ENCODE results near the gene GPD2.

The GPD2 gene

DNA sequence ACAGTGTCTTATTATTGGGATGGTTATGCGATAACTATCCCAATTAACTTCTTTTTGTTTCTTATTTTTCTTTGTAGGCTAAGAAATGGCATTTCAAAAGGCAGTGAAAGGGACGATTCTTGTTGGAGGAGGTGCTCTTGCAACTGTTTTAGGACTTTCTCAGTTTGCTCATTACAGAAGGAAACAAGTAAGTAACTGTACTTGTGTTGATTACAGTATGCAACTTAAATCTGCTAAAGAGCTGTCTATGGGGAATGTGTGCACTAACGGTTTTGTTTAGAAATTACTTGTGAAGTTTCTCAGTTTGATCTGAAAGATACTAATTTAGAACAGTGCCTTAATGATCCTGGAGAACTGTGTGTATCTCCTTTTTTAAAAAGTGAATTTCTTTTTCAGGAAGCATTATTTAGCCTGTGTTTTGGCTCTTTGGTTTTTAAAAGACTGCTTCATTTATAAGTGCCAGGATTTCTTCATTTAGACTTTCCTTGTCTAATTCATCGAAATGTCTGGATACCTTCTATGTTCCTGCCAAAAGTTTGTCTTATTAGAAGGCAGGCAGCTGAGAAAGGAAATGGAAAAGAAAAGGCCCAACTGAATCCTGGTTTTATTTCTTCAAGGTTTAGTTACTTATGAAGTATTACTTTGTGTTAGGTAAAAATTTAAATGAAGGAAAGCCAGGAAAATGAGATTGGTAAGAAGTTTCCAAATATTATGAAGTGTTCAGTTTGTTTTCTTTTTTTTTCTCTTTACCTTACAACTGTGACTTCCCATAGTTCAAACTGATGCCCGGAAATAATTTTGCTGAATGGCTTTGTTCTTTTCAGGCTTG is 40.1 kb downstream of the GPD2 start:
- no peak overlapping the region for H3K9ac ChIP-seq (ENCODE audit: insufficient read length)

DNA sequence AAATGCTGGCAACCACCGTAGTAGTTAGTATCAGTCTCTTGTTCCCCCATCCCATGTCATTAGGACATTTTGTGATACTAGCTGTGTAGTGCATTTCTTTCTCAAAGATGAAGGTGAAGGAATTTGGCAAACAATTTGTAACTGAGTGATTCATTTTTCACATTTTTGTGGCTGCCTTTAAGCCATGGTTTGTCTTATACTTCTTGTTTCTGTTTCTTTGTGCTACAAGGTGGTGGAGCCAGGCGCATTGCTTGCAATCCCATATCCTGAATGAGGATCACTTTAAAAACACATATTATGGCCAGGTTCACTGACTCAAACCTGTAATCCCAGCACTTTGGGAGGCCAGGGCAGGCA is 40.6 kb downstream of the GPD2 start:
- H3K9me3 ChIP-seq (ENCODE audit: low read depth, low read length), result no peaks in the 10 kb centered on the region
- no peak overlapping the region for H3K4me3 ChIP-seq
- DNase-seq (ENCODE audit: low read depth, low spot score), result no peak
- no peak for TF ChIP-seq FOXP2 (optimal IDR thresholded peaks at IDR 0.05; ENCODE audit: control extremely low read depth, extremely low read length, insufficient read depth)
- no peak for TF ChIP-seq EZH2 (IDR thresholded peaks at IDR 0.05)
- no peak for TF ChIP-seq POLR2AphosphoS5 (IDR thresholded peaks at IDR 0.05; ENCODE audit: borderline replicate concordance, low read depth, low read length)
- peak overlapping the region; percentile 11; the same call in 1 of the 2 replicates for H3K27ac ChIP-seq
- no peaks in the 10 kb centered on the region for H3K36me3 ChIP-seq (ENCODE audit: insufficient read depth, low read length)
- H3K9ac ChIP-seq (ENCODE audit: insufficient read length), result no peak overlapping the region

More for the DNA sequence above, 40.1 kb downstream of the GPD2 start:
- no peak for DNase-seq (ENCODE audit: low read depth, low spot score)
- TF ChIP-seq POLR2AphosphoS5 (IDR thresholded peaks at IDR 0.05; ENCODE audit: borderline replicate concordance, low read depth, low read length) (no peak), EZH2 (IDR thresholded peaks at IDR 0.05) (no peak), FOXP2 (optimal IDR thresholded peaks at IDR 0.05; ENCODE audit: control extremely low read depth, extremely low read length, insufficient read depth) (no peak)
- Histone ChIP-seq H3K36me3 (ENCODE audit: insufficient read depth, low read length) (no peaks in the 10 kb centered on the region), H3K27ac (peak overlapping the region; percentile 11; the same call in 1 of the 2 replicates), H3K9me3 (ENCODE audit: low read depth, low read length) (no peaks in the 10 kb centered on the region), H3K4me3 (no peak overlapping the region)

DNA sequence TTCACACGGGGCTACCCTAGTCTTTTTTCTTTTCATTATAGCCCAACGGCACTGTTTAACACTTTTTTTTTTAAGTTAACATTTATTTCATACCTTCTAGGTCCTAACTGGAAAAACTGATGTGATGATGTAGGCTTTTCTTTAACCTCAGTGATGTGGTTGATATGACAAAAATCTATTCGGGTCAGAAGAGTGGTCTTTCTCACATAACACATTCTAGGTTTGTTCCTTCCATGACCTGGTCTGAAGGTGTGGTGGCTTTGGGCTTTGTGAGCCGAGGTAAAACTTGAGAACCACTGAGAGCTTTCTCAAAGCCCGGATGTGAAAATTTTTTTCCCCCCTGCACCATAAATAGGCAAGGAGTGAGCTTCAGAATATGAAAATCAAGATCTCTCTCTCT is 44.2 kb downstream of the GPD2 start:
- no peak overlapping the region for H3K4me3 ChIP-seq
- H3K9me3 ChIP-seq (ENCODE audit: low read depth, low read length), result no peaks in the 10 kb centered on the region
- H3K9ac ChIP-seq (ENCODE audit: insufficient read length), result no peak overlapping the region
- TF ChIP-seq POLR2AphosphoS5 (IDR thresholded peaks at IDR 0.05; ENCODE audit: borderline replicate concordance, low read depth, low read length), result no peak
- no peak for TF ChIP-seq EZH2 (IDR thresholded peaks at IDR 0.05)
- no peak for TF ChIP-seq FOXP2 (optimal IDR thresholded peaks at IDR 0.05; ENCODE audit: control extremely low read depth, extremely low read length, insufficient read depth)
- H3K27ac ChIP-seq, result no peak overlapping the region
- DNase-seq (ENCODE audit: low read depth, low spot score), result no peak
- H3K36me3 ChIP-seq (ENCODE audit: insufficient read depth, low read length), result no peaks in the 10 kb centered on the region

DNA sequence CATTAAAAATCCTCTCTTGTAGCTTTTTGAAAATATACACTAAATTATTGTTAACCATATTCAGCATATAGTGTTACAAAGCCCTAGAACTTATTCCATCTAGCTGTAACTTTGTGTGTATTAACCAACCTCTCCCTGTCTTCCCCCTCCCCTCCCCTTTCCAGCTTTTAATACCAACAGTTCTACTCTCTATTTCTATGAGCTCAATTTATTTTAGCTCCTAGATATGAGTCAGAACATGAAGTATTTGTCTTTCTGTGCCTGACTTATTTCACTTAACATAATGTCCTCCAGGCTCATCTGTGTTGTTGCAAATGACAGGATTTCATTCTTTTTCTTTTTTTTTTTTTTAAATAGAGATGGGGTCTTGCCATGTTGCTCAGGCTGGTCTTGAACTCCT is 45.1 kb downstream of the GPD2 start:
- H3K9ac ChIP-seq (ENCODE audit: insufficient read length), result no peak overlapping the region
- H3K36me3 ChIP-seq (ENCODE audit: insufficient read depth, low read length), result no peaks in the 10 kb centered on the region
- H3K27ac ChIP-seq, result no peak overlapping the region
- no peaks in the 10 kb centered on the region for H3K9me3 ChIP-seq (ENCODE audit: low read depth, low read length)
- no peak for TF ChIP-seq FOXP2 (optimal IDR thresholded peaks at IDR 0.05; ENCODE audit: control extremely low read depth, extremely low read length, insufficient read depth)
- no peak for TF ChIP-seq EZH2 (IDR thresholded peaks at IDR 0.05)
- TF ChIP-seq POLR2AphosphoS5 (IDR thresholded peaks at IDR 0.05; ENCODE audit: borderline replicate concordance, low read depth, low read length), result no peak
- no peak for DNase-seq (ENCODE audit: low read depth, low spot score)
- H3K4me3 ChIP-seq, result no peak overlapping the region

DNA sequence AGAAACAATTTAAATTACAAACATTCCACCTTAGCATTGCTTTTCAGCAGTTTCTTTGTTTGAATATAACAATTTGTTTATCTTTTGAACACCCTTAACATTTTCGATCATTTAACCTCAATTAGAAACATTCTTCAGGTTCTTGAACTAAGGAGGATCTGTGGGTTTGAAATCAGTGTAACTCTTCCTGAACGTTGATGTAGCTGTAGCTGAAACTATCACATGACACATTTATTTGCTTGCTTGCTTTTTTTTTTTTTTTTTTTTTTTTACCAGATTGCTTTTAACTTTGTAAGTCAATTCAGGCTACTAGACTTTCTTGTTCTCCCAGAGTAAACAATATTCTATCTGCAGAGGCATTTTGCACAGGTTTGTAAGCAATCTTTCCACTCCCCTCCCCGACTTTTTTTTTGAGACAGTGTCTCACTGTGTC is 47.6 kb downstream of the GPD2 start:
- Histone ChIP-seq H3K27ac (peak overlapping the region; percentile 30; the same call in 1 of the 2 replicates), H3K9ac (ENCODE audit: insufficient read length) (no peak overlapping the region), H3K36me3 (ENCODE audit: insufficient read depth, low read length) (no peaks in the 10 kb centered on the region), H3K4me3 (0 out of 2 replicates have a peak overlapping the region, but pooled peaks have one; percentile 3), H3K9me3 (ENCODE audit: low read depth, low read length) (no peaks in the 10 kb centered on the region)
- DNase-seq (ENCODE audit: low read depth, low spot score), result no peak
- TF ChIP-seq EZH2 (IDR thresholded peaks at IDR 0.05) (no peak), FOXP2 (optimal IDR thresholded peaks at IDR 0.05; ENCODE audit: control extremely low read depth, extremely low read length, insufficient read depth) (no peak), POLR2AphosphoS5 (IDR thresholded peaks at IDR 0.05; ENCODE audit: borderline replicate concordance, low read depth, low read length) (no peak)

DNA sequence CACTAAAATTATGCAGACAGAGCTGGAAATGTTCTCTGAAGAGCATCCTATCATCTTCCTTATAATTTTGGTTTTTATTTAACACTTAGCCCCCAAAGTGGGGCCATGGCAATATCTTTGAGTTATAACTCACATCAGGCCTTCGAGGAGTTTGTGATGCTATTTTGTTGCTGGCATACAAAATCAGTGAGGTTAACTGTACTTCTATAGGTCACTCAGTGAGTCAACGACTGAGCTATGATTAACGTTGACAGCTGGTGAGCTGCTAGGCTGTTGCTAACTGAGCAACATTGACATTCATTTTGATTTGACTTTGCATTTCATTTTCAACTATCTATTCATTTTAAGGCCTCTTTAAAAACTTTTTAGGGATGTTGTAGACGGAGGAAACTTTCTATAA is 50.0 kb downstream of the GPD2 start:
- Histone ChIP-seq H3K4me3 (no peak overlapping the region), H3K27ac (no peak overlapping the region), H3K9ac (ENCODE audit: insufficient read length) (no peak overlapping the region), H3K9me3 (ENCODE audit: low read depth, low read length) (no peaks in the 10 kb centered on the region), H3K36me3 (ENCODE audit: insufficient read depth, low read length) (no peaks in the 10 kb centered on the region)
- TF ChIP-seq FOXP2 (optimal IDR thresholded peaks at IDR 0.05; ENCODE audit: control extremely low read depth, extremely low read length, insufficient read depth) (no peak), POLR2AphosphoS5 (IDR thresholded peaks at IDR 0.05; ENCODE audit: borderline replicate concordance, low read depth, low read length) (no peak), EZH2 (IDR thresholded peaks at IDR 0.05) (no peak)
- no peak for DNase-seq (ENCODE audit: low read depth, low spot score)

DNA sequence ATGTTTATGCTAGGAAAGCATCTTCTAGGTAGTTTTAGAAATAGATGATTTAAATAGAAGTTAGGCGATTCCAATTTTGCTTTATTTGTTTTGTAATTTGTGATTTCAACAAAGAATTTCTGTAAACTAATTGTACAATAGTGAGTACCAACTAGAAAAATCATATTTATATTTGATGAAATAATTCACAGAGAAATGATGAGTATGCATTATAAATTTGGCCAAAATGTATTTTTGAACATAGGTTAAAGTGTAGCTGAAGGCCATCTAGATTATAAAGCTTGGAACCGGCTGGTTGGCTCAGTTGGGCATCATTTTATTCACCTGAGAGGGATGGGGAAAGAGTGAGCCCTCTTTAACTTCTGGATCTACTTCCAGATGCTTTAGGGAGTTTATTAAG is 50.4 kb downstream of the GPD2 start:
- H3K36me3 ChIP-seq (ENCODE audit: insufficient read depth, low read length), result no peaks in the 10 kb centered on the region
- H3K9ac ChIP-seq (ENCODE audit: insufficient read length), result no peak overlapping the region
- TF ChIP-seq POLR2AphosphoS5 (IDR thresholded peaks at IDR 0.05; ENCODE audit: borderline replicate concordance, low read depth, low read length) (no peak), EZH2 (IDR thresholded peaks at IDR 0.05) (no peak), FOXP2 (optimal IDR thresholded peaks at IDR 0.05; ENCODE audit: control extremely low read depth, extremely low read length, insufficient read depth) (no peak)
- H3K9me3 ChIP-seq (ENCODE audit: low read depth, low read length), result no peaks in the 10 kb centered on the region
- no peak overlapping the region for H3K27ac ChIP-seq
- no peak for DNase-seq (ENCODE audit: low read depth, low spot score)
- H3K4me3 ChIP-seq, result no peak overlapping the region

DNA sequence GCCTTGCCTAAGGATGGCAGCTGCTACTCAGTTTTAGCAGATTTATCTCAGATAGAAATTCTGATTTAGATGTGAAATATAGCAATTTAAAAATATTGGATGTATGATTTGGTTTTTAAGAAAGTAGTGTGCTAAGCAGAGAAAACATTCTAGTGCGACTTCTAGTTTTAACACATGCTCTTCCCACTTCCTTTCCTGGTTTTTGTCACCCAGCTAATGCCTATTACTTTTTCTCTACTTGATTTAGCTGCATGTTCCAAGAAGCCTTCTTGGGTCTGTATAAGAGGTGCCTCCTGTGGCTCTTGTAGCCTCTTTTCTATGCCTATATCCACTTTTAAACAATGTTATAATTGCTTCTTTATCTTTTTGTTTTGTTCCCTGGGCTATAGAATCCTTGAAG is 53.0 kb downstream of the GPD2 start:
- DNase-seq (ENCODE audit: low read depth, low spot score), result no peak
- no peak for TF ChIP-seq FOXP2 (optimal IDR thresholded peaks at IDR 0.05; ENCODE audit: control extremely low read depth, extremely low read length, insufficient read depth)
- no peak for TF ChIP-seq EZH2 (IDR thresholded peaks at IDR 0.05)
- no peak for TF ChIP-seq POLR2AphosphoS5 (IDR thresholded peaks at IDR 0.05; ENCODE audit: borderline replicate concordance, low read depth, low read length)
- Histone ChIP-seq H3K27ac (peak overlapping the region; percentile 97), H3K36me3 (ENCODE audit: insufficient read depth, low read length) (no peaks in the 10 kb centered on the region), H3K4me3 (peak overlapping the region; percentile 74), H3K9me3 (ENCODE audit: low read depth, low read length) (no peaks in the 10 kb centered on the region), H3K9ac (ENCODE audit: insufficient read length) (no peak overlapping the region)
